Right renal cortex interstitium (tissue), 3 donors: Measurements from ENCODE around the gene MEGF10. TPM values are rescaled to one million over a fixed set of nuclear protein-coding genes. Genes with fewer than 3 reads are reported as not detected.

Experiments used
- DNase-seq, 3 donors: peaks; one replicate each; pipeline ENCODE4 v3.0.0-alpha.2; 2013; ENCODE audit warnings: low read depth in 3 of 3, low spot score in 2 of 3
- polyA plus RNA-seq, 3 donors: library from polyadenylated mRNA; unstranded; fragments of 120-200 nt; gene quantifications; one replicate each; pipeline ENCODE4 v1.2.1, GENCODE V29; 2013; ENCODE audit not compliant: insufficient read length in 3 of 3

MEGF10 gene
- polyA plus RNA-seq, 3 donors = 0.54 to 1.2 (median 1.1) TPM

- no peak for DNase-seq
Observed at GRCh38 chr5:127406326-127407121, 115.9 kb downstream of the MEGF10 start.

GRCh38 chr5:127409246-127409917 is 118.8 kb downstream of the MEGF10 start:
- no peak for DNase-seq

- no peak for DNase-seq
Observed at GRCh38 chr5:127409921-127410675, 119.5 kb downstream of the MEGF10 start.

- DNase-seq = no peak
Observed at GRCh38 chr5:127410959-127411358, 120.4 kb downstream of the MEGF10 start.

DNA sequence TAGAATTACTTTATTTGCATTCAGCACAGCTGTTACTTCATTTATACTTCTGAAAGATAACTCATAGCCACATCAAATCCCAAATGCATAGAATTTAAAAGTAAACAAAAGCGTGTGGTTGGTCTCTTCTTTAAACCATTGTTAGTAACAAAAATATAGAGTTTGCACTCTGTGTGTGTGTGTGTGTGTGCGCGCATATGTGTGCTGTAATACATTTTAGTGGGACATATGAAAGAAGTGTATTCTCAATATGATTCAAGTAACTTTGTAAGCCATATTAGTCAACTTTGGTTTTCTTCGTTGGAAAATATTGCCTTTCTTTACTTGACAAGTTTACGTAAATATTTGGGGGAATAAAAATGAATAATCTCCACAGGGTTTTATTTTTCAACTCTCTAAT is 120.8 kb downstream of the MEGF10 start:
- DNase-seq = no peak

GRCh38 chr5:127412698-127413097 is 122.1 kb downstream of the MEGF10 start:
- no peak for DNase-seq

DNA sequence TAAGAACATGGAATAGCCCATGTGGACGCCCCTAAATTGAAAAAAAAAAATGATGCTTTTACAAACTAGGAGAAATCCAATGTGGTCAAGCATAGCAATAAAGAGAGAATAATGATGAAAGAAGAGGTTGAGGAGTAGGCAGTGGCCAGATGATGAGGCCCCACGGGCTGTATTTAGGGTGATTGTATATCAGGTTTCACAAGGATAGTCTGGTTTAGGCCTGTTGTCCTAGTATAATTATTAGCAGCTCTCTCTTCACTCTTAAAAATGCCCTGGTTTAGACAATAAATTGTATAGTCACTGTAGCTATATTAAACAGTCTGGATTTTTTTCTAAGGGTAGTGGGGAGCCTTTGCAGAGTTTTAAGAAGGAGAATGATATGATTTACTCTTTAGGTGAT is 124.4 kb downstream of the MEGF10 start:
- no peak for DNase-seq

- no peak for DNase-seq
Observed at GRCh38 chr5:127416906-127417305, 126.3 kb downstream of the MEGF10 start.

DNA sequence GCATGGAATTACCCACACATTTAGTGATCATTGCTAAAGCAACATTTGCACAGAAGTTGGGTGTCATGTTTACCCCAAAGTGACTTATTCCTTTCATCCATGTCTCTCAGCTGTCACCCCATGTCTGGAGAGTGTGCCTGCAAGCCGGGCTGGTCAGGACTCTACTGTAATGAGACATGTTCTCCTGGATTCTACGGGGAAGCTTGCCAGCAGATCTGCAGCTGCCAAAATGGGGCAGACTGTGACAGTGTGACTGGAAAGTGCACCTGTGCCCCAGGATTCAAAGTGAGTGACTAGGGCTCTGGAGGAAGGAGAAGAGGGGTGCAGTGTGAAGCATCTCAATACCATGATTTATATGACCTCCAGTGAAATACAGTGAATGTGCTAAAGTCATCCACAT is 126.9 kb downstream of the MEGF10 start:
- no peak for DNase-seq

DNA sequence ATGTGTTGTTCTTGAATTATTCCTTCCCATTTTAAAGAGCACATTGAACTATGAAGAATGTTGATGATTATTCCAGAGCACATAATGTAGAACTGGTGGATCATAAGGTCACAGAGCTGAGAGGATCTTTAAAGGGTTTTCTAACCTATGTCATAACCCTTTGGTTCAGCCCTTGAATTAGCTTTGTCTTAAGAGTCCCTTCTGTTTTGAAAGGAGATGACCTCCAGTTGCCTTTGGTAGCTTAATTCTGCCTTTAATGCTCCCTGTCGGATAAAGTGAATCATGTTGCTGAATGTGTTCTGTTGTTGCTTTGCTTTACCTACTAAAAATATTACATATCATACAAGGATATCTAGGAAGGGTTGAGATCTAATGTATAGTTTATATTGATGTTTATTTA is 127.8 kb downstream of the MEGF10 start:
- no peak for DNase-seq

DNA sequence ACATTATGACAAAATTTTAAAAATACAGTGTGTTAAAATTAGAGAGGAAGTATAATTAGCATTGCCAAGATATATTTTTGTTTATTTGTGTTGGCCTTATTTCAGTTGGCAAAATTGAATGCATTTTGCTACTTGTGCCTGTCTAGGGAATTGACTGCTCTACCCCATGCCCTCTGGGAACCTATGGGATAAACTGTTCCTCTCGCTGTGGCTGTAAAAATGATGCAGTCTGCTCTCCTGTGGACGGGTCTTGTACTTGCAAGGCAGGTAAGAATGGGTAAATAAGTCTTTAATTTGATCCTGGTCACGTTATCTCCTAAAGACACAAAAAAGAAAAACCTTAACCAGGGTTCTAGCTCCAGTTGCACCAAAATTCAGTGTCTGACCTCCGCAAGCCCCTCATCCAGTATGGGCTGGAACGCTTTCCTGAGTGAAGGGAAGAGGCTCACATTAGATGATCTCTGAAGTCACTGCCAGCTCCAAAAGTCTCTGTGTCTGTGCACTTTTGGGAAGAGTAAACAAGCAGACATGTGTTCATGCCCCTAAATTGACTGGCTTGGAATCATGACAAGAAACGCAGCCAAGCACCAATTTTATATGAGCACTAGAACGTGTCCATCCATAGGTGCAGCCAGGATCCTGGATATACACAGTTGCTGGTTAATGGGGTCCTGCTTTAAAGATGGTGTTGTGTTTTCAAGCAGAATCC is 128.5 kb downstream of the MEGF10 start:
- no peak for DNase-seq

DNA sequence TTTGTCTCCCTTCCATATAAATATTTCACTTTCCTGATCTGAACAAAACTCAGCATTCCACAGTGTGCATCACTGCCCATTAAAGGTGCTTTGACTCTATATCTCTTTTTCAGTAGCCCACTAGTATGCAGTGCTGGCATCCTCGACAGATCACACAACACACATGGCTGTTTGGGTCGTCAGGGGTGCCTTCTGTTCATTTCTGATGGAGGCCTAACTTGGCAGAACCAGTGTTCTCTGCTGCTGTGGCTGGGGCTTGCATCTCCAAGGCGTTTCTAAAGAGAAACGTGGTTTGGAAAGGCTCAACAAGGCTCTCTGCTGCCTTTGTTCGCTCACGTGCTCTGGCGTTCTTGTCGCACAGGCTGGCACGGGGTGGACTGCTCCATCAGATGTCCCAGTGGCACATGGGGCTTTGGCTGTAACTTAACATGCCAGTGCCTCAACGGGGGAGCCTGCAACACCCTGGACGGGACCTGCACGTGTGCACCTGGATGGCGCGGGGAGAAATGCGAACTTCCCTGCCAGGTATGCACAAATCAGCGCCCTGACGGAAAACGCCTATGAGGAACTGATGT is 129.2 kb downstream of the MEGF10 start:
- DNase-seq = no peak

DNA sequence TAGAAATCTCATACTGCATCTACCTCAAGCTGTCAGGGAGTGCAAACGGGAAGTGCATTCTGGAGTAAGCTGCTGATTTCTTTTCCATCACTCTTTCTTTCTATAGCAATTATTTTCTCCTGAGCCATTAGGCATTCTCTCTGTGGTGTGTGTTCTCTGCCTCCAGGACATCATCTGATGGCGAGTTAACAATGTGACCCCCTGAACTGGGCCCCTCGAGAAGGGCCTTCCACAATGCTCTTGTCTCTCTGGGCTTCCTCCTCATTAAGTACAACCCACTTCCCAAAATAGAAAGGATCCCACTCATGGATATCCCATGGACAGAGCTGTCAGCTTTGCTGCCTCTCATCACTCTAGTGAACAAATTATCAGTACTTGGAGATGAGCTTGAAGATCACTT is 130.2 kb downstream of the MEGF10 start:
- DNase-seq = no peak

DNA sequence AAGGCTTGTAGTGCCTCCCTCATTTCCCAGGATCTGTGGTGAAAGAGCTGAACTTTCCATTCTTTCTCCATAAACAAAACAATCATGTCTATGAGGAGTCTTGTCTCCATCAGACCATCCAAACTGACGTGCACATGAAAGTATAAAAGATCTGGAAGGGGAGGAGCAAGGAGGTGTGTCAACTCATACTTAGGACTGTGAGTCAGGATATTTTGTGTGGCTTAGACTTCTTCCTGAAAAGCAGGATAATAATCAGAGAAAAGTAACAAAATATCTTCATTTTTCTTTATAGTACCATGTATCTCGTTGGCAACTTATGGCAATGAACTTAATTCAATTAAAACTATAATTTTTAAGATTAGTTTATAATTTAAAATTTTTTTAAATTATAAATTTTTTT is 130.9 kb downstream of the MEGF10 start:
- no peak for DNase-seq

- no peak for DNase-seq
Observed at GRCh38 chr5:127423173-127423798, 132.7 kb downstream of the MEGF10 start.

DNA sequence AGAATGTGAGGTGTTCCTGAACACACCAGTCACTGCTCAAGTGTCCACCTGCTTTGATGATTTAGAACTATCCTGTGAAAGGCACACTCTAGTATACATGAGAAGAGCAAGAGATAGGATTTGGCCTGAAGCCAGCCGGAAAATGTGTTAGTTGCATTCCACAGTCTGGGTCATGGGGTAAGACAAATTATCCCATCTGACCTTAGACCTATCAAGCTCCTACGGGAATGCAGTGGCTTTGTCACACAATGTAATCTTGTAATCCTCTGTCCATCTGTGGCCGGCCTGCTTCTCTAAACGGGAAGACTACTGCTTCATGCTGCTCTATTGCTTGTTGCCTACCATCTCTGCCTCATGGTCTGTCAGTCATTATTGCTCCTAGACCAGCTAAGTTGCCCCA is 134.4 kb downstream of the MEGF10 start:
- no peak for DNase-seq

DNA sequence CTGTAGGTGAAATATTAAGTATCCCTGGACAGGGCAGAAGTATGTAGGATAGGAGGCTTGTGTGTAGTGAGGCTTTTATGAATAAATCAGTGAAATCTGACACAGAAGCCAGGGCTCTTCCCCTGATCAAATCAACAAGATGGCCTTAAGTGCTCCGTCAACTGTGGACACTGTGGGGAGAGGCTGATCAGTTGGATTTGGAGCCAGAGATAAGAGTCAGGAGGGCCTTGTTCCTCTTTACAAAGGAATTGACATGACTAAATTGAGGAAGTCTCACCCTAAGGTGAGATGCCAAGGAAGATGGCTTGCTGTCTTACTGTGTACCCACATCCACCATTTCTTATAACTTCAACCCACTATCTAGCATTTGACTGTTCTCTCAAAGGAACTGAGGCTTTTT is 135.3 kb downstream of the MEGF10 start:
- DNase-seq = no peak

GRCh38 chr5:127426661-127427060 is 136.1 kb downstream of the MEGF10 start:
- DNase-seq = no peak

GRCh38 chr5:127428276-127428675 is 137.7 kb downstream of the MEGF10 start:
- no peak for DNase-seq

GRCh38 chr5:127428748-127429147 is 138.2 kb downstream of the MEGF10 start:
- no peak for DNase-seq
